Measurements from ENCODE around the gene THEMIS2. TPM values are rescaled to one million over a fixed set of nuclear protein-coding genes. Genes with fewer than 3 reads are reported as not detected.

The THEMIS2 gene
- total RNA-seq, 1 donor: 1.2 TPM

DNA sequence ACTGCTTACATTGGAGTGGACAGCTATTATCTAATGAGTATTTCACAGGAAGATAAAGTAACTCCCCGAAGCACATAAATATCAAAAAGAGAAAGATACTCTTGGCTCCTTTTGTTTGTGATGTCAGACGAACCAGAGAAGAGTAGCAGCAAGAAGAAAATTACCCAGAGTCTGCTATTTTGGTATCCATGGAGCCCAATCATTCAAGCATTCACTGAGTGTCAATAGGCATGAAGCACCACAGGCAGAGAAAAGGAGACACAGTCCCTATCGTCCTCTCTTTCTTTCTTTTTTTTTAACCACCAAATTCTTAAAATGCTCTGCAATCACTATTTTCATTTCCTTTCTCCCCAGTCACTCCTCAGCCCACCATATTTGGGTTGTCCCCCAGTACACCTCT is 22.2 kb downstream of the THEMIS2 start:
- no peak for DNase-seq (ENCODE audit: low read depth)
- no peak overlapping the region for H3K4me3 ChIP-seq (ENCODE audit: low read depth, low read length)
- TF ChIP-seq, protein P1, sequence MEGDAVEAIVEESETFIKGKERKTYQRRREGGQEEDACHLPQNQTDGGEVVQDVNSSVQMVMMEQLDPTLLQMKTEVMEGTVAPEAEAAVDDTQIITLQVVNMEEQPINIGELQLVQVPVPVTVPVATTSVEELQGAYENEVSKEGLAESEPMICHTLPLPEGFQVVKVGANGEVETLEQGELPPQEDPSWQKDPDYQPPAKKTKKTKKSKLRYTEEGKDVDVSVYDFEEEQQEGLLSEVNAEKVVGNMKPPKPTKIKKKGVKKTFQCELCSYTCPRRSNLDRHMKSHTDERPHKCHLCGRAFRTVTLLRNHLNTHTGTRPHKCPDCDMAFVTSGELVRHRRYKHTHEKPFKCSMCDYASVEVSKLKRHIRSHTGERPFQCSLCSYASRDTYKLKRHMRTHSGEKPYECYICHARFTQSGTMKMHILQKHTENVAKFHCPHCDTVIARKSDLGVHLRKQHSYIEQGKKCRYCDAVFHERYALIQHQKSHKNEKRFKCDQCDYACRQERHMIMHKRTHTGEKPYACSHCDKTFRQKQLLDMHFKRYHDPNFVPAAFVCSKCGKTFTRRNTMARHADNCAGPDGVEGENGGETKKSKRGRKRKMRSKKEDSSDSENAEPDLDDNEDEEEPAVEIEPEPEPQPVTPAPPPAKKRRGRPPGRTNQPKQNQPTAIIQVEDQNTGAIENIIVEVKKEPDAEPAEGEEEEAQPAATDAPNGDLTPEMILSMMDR (IDR thresholded peaks at IDR 0.05; ENCODE audit: insufficient read depth, low read length): no peak

DNA sequence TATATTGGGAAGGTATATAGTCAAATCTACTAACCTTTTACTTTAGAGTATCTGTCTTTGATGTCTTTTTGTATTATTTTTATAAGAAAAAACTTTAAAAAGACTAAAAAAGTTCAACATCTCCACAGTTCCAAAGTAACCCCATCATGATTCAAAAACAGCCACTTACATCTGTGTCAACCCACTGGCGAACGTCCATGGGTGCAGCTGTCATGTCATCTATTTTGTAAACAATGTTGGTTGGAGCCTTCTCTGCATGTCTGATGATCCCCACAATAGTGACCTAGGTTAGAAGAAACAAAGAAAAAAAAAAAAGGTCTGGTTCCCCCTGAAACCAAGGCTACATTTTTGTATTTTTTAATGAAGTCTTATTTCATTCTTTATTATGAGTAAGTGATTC is 34.4 kb downstream of the THEMIS2 start:
- no peak overlapping the region for H3K4me3 ChIP-seq (ENCODE audit: low read depth, low read length)
- TF ChIP-seq, protein P1 (IDR thresholded peaks at IDR 0.05; ENCODE audit: insufficient read depth, low read length): no peak
- no peak for DNase-seq (ENCODE audit: low read depth)

DNA sequence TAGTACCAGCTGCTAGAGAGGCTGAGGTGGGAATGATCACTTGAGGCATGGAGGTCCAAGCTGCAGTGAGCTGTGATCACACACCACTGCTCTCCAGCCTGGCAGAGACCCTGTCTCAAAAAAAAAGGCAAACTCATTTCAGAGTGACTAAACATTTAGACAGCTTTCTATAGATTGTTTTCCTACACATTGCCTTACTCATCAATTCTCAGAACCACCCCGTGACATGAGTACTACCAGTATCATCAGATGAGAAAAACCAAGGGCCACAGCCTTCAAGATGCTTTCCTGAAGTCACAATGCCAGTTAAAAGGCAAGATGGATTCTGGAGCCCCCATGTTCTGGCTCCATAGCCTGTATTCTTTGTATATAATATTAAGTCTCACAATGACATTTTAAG is 40.1 kb downstream of the THEMIS2 start:
- no peak overlapping the region for H3K4me3 ChIP-seq (ENCODE audit: low read depth, low read length)
- TF ChIP-seq, protein P1 (IDR thresholded peaks at IDR 0.05; ENCODE audit: insufficient read depth, low read length): no peak
- DNase-seq (ENCODE audit: low read depth): no peak

DNA sequence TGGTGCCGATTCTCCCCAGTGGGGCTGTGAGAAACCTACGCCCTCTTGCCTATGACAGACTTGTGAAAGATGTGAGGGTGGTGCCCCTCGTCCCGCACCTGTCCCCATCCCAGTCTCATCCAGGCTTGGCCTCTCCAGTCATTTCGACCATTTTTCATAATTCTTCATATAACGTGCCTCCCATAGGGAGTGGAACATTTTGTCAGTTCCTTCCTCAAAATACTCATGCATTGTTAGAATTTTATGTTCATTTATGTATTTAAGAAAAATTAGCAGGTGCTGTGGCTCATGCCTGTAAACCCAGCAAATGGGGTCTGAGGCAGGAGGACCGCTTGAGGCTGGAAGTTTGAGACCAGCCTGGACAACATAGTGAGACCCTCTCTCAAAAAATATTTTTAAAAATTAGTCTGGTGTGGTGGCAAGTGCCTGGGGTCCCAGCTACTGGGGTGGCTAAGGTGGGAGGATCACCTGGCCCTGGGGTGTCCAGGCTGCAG is 42.8 kb downstream of the THEMIS2 start:
- H3K4me3 ChIP-seq (ENCODE audit: low read depth, low read length): peak overlapping the region; percentile 52
- DNase-seq (ENCODE audit: low read depth): no peak
- TF ChIP-seq, protein P1 (IDR thresholded peaks at IDR 0.05; ENCODE audit: insufficient read depth, low read length): no peak

DNA sequence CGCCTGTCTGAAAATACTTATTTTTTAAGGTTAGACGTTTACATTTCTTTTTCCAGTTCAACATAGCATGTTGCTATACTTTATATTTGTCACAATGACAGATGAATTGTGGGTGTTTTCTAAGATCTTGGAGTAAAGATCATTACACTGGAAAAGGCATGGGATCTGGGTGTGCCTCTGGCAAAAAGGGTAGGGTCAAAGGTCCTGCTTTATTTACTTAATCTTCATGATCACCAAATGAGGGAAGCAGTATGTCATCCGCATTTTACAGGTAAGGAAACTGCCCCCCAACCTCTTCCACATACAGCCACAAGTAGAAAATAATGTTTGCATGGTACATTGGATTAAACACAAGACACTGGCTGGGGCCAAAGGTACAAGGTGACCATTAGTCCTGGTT is 49.9 kb downstream of the THEMIS2 start:
- DNase-seq (ENCODE audit: low read depth): no peak
- TF ChIP-seq, protein P1 (IDR thresholded peaks at IDR 0.05; ENCODE audit: insufficient read depth, low read length): no peak
- H3K4me3 ChIP-seq (ENCODE audit: low read depth, low read length): no peak overlapping the region

DNA sequence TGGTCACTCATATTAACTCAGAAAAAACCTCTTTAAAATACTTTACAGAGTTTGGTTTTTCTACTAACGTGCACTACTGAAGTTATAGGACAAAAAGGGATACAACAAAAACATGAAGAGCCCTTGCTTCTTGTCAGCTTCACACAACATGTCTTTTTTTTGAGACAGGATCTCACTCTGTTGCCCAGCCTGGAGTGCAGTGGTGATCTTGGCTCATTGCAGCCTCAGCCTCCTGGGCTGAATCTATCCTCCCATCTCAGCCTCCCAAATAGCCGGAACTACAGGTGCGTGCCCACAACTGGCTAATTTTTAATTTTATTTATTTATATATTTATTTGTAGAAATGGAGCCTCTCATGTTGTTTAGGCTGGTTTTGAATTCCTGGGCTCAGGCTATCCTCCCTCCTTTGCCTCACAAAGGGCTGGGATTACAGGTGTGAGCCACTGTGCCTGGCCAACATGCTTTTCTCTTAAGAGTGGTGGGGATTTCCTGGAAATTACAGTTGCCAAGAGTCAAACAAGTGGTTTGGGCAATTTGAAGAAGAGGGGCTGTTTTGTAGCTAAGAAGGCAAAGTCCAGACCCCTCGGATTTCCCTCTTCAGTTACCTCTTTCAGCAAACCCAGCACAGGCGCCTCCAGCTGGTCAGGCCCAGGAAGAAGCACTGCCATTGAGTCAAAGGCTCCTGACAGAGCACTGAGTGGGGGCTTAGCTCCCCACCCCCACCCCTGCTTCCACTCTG is 56.0 kb downstream of the THEMIS2 start:
- TF ChIP-seq, protein P1 (IDR thresholded peaks at IDR 0.05; ENCODE audit: insufficient read depth, low read length): no peak
- DNase-seq (ENCODE audit: low read depth): no peak
- H3K4me3 ChIP-seq (ENCODE audit: low read depth, low read length): no peak overlapping the region

All from fibroblast of the aortic adventitia (primary cell).